A673 (cell line): ENCODE results near the gene HOXA9. TPM values are rescaled to one million over a fixed set of nuclear protein-coding genes. Genes with fewer than 3 reads are reported as not detected.

ENCODE experiments used
- BruUV-seq: library from RNA; stranded (reverse); fragments of 400-500 nt; replicated peaks from 2 replicates; lab custom pipeline; 2021; lab: Mats Ljungman, UMichigan
- CTCF ChIA-PET: fragments of 300-600 bp; sonication (Branson Sonifier 250); formaldehyde crosslinking; loops from one replicate; lab custom pipeline; 2022; ENCODE audit warnings: antibody characterized with exemption; lab: Charles Lee
- POLR2A ChIA-PET: fragments of 300-600 bp; sonication (Branson Sonifier 250); formaldehyde crosslinking; loops from one replicate; lab custom pipeline; 2022; ENCODE audit warnings: antibody characterized with exemption; ENCODE audit not compliant: low non-redundant PET; lab: Charles Lee
- DNase-seq: peaks from one replicate; pipeline ENCODE4 v3.0.0-alpha.2; 2015; ENCODE audit warnings: low spot score
- H3K27ac ChIP-seq: fragments of 200-600 bp; sonication (generic); 2 replicates; pipeline ENCODE4 v1.5.1; 2016; ENCODE audit warnings: mixed run types, low read depth, mild to moderate bottlenecking, mixed read lengths, antibody characterized with exemption, low read length; ENCODE audit not compliant: poor library complexity, severe bottlenecking
- H3K27me3 ChIP-seq: fragments of 200-600 bp; sonication (generic); replicated peaks from 2 replicates; pipeline ENCODE4 v1.6.1; 2017; ENCODE audit warnings: mixed run types, low read depth, mild to moderate bottlenecking, mixed read lengths, antibody characterized with exemption, low read length; ENCODE audit not compliant: insufficient read depth, poor library complexity
- H3K36me3 ChIP-seq: fragments of 200-600 bp; sonication (generic); 2 replicates; pipeline ENCODE4 v1.6.1; 2016; ENCODE audit warnings: mixed run types, mild to moderate bottlenecking, mixed read lengths, antibody characterized with exemption, low read length; ENCODE audit not compliant: insufficient read depth, poor library complexity, severe bottlenecking
- H3K4me1 ChIP-seq: fragments of 200-600 bp; sonication (generic); 2 replicates; pipeline ENCODE4 v1.6.1; 2017; ENCODE audit warnings: mixed run types, mild to moderate bottlenecking, mixed read lengths, antibody characterized with exemption, low read length; ENCODE audit not compliant: insufficient read depth, poor library complexity, severe bottlenecking
- H3K4me3 ChIP-seq: fragments of 200-600 bp; sonication (generic); 2 replicates; pipeline ENCODE4 v1.5.1; 2016; ENCODE audit warnings: low read depth, mixed run types, mild to moderate bottlenecking, mixed read lengths, low read length; ENCODE audit not compliant: poor library complexity, severe bottlenecking
- H3K9me3 ChIP-seq: fragments of 200-600 bp; sonication (generic); 2 replicates; pipeline ENCODE4 v1.6.1; 2016; ENCODE audit warnings: mixed run types, low read depth, mild to moderate bottlenecking, mixed read lengths, antibody characterized with exemption, low read length; ENCODE audit not compliant: poor library complexity, severe bottlenecking
- EZH2 ChIP-seq: fragments of 200-600 bp; sonication (generic); IDR thresholded peaks from 2 replicates; pipeline ENCODE4 v1.6.1; 2017; ENCODE audit warnings: borderline replicate concordance, low read depth, mild to moderate bottlenecking, mixed read lengths, antibody characterized with exemption, low read length; ENCODE audit not compliant: poor library complexity, severe bottlenecking
- intact Hi-C: fragments of 100-400 bp; cut with micrococcal nuclease; formaldehyde crosslinking; loops from one replicate; pipeline ENCODE4 v1.10.0; 2022; ENCODE audit not compliant: unreplicated experiment
- microRNA-seq: library from miRNA; unstranded; fragments of <30 nt; microRNA quantifications from one replicate; pipeline ENCODE4 v1.2.0, GENCODE V29; 2021
- total RNA-seq: library from RNA; stranded (reverse); gene quantifications from 2 replicates; pipeline ENCODE4 v1.2.3, GENCODE V29; 2021
- TF ChIP-seq, protein P1 (sequence below): fragments of 300-800, 200-600 bp; sonication (generic); conservative IDR thresholded peaks from 2 replicates; pipeline ENCODE4 v1.5.1; 2017; ENCODE audit warnings: low read depth, mild to moderate bottlenecking, antibody characterized with exemption, low read length, moderate library complexity, mixed read lengths

The HOXA9 gene
- total RNA-seq, 1 experiment from 2014 or later: not detected

DNA sequence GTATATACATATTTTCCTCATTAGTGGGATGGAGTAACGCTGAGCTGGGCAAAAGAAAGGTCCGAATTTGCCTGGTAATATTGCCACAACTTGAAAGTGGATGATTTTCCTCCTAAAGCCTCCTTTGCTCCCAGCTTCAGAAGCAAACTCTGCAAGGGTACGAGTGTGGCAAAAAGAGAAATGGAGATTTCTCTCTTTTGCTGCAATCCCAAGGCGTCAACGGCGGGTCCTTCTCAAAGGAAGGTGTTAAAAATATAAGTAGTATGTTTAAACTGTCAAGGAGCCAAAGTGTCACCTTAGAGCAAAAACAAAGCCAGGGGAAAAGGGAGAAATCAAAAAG is 50.5 kb downstream of the HOXA9 start:
- Histone ChIP-seq H3K4me3 (no peak overlapping the region), H3K27ac (no peak overlapping the region), H3K27me3 (peaks cover 97% of the 10 kb centered on the region), H3K36me3 (no peaks in the 10 kb centered on the region), H3K9me3 (no peaks in the 10 kb centered on the region), H3K4me1 (no peaks in the 10 kb centered on the region)
- DNase-seq: no peak
- ChIA-PET POLR2A (no interaction called here), CTCF (interaction anchor here (0.6 kb wide), 1 partner anchor 1244 kb away, joined by 3 read pairs; no protein-coding TSS in a partner anchor)
- intact Hi-C loops: no loop called here
- no peak for TF ChIP-seq EZH2
- TF ChIP-seq, protein P1, sequence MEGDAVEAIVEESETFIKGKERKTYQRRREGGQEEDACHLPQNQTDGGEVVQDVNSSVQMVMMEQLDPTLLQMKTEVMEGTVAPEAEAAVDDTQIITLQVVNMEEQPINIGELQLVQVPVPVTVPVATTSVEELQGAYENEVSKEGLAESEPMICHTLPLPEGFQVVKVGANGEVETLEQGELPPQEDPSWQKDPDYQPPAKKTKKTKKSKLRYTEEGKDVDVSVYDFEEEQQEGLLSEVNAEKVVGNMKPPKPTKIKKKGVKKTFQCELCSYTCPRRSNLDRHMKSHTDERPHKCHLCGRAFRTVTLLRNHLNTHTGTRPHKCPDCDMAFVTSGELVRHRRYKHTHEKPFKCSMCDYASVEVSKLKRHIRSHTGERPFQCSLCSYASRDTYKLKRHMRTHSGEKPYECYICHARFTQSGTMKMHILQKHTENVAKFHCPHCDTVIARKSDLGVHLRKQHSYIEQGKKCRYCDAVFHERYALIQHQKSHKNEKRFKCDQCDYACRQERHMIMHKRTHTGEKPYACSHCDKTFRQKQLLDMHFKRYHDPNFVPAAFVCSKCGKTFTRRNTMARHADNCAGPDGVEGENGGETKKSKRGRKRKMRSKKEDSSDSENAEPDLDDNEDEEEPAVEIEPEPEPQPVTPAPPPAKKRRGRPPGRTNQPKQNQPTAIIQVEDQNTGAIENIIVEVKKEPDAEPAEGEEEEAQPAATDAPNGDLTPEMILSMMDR: no peak
- no TSS peak for BruUV-seq

DNA sequence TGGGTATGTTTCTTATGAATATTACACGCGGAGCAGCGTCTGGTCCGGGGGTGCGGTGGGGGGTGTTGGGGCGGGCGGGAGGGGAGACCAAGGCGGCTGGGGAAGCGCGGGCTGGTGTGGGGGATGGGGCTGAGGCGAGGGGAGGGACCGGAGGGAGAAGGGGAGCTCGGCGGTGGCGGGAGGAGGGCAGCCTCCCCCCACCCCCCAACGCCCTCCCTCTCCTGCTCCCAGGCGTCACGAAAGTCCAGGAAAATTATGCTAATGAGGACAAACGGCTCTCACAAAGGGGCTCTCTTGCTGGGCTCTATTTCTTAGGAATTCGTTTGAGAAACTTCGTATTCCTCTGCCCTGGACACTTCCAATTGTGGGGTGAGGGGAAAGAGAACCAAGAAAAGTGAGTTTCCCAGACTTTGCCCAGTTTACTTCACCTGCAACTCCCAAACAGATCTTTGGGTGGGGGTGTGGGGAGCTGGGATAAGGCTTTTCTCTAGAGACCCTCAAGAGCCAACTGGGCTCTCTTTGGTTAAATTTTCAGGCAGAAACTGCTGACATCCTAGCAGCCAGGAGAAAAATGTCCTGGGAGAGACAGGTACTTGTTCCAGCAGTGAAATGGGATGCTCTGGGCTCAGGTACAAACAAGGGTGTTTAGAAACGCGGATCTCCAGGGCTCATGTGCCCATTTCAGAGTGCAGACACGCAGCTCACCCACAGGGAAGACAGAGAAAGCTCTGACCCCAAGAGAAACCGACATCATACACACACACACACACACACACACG is 51.2 kb downstream of the HOXA9 start:
- CTCF ChIA-PET: interaction anchor here (0.6 kb wide), 1 partner anchor 47 kb away, joined by 10 read pairs; no protein-coding TSS in a partner anchor
- Histone ChIP-seq H3K9me3 (no peaks in the 10 kb centered on the region), H3K36me3 (no peaks in the 10 kb centered on the region), H3K4me1 (no peaks in the 10 kb centered on the region), H3K27me3 (peaks cover 97% of the 10 kb centered on the region), H3K27ac (no peak overlapping the region), H3K4me3 (no peak overlapping the region)
- intact Hi-C loops: no loop called here
- DNase-seq: no peak
- TF ChIP-seq, protein P1: no peak
- POLR2A ChIA-PET: no interaction called here
- BruUV-seq: no TSS peak

DNA sequence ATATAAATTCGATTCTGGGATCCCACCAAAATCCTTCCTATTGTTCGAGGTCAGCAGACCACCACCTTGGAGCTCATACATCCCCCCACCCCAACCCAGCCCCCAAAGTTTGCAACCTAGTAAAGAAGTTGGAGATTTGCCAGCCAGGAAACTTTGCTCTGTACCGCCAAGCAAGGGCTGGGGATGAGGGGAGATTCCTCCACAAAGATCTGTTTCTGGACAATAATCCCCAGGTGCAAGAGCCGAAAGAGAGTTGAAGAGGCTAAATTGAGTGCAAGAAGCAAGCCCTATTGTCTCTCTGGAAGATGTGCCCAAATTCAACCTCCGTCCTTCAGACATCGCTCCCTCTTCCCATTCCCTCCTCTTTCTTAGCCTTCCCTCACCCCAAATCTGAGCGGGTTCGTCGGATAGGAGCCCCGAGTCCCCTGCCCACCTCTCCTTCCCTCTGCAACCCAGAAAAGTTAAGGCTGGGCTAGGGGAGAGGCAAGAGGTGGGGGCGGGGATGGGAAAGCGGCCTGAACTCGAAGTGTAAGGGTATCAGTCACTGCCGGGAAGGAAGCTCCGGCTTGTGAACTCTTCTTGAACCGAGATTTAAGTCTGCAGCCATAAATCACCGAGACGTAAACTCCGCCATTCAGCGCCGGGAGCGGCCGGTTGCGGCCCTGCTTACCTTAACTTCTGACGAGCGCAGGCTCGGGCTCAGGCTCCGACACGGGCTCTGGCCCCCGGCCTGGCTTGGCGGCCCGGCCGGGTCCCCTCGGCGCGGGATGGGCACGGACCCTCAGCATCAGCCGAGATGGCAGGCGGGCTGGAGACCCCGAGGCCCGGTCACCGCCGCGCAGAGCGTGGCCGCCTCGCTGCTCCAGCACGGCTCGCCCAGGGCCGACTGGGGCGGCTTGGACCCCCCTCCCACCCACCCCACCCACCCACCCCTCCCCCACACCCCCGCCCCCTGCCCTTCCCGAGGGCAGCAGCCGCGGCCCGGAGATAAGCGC is 52.1 kb downstream of the HOXA9 start:
- Histone ChIP-seq H3K4me1 (no peaks in the 10 kb centered on the region), H3K9me3 (no peaks in the 10 kb centered on the region), H3K27ac (no peak overlapping the region), H3K27me3 (peaks cover 97% of the 10 kb centered on the region), H3K36me3 (no peaks in the 10 kb centered on the region), H3K4me3 (no peak overlapping the region)
- CTCF ChIA-PET: interaction anchor here (0.6 kb wide), 1 partner anchor 48 kb away, joined by 10 read pairs; no protein-coding TSS in a partner anchor
- intact Hi-C loops: no loop called here
- no TSS peak for BruUV-seq
- TF ChIP-seq, protein P1: no peak
- peak; percentile 97 for TF ChIP-seq EZH2
- no peak for DNase-seq
- POLR2A ChIA-PET: no interaction called here

Small RNA genes within 50 kb of the gene (microRNA-seq; reads per million reads assigned to microRNA genes)
- gene MIR196B: 26.7 reads per million, percentile 47 among the genes with 10 or more reads in this experiment

Other genes starting within 250 kb of the HOXA9 start
- gene HOXA1, start 69.5 kb downstream of the HOXA9 start, total RNA-seq: not detected in 2 replicates
- gene HOXA2, start 62.9 kb downstream of the HOXA9 start, total RNA-seq: not detected in 2 replicates
- not detected in 2 replicates for gene HOXA4, start 34.8 kb downstream of the HOXA9 start, total RNA-seq
- gene HOXA5, start 21.9 kb downstream of the HOXA9 start, total RNA-seq: not detected in 2 replicates
- not detected in 2 replicates for gene HOXA6, start 17.8 kb downstream of the HOXA9 start, total RNA-seq
- not detected in 2 replicates for gene HOXA3, start 13.0 kb downstream of the HOXA9 start, total RNA-seq
- 0.56 and 1.5 TPM in 2 replicates for gene HOXA7, start 8.9 kb downstream of the HOXA9 start, total RNA-seq
- gene HOXA10, start 8.8 kb upstream of the HOXA9 start, total RNA-seq: not detected in 2 replicates
- not detected in 2 replicates for gene HOXA11, start 19.7 kb upstream of the HOXA9 start, total RNA-seq
- not detected in 2 replicates for gene HOXA13, start 34.6 kb upstream of the HOXA9 start, total RNA-seq
- gene EVX1, start 77.3 kb upstream of the HOXA9 start, total RNA-seq: not detected in 2 replicates